Adrenal gland (tissue), 5 donors: ENCODE measurements around the gene METTL27.

Source experiments
- POLR2A ChIP-seq, 2 donors: fragments of 450-650 bp; IDR thresholded peaks; one replicate each; pipeline ENCODE4 v1.6.1; 2017; ENCODE audit warnings: antibody characterized with exemption in 2 of 2, mild to moderate bottlenecking in 2 of 2, moderate library complexity in 1 of 2
- TF ChIP-seq, protein P1 (sequence below), 6 experiments: fragments of 450-650 bp in 4 of 6; fragments of 200-600 bp in 2 of 6; sonication (generic) in 1 of 6; IDR thresholded peaks; 1 replicate in 5 of 6; 2 replicates in 1 of 6; pipeline versions ENCODE4 v1.5.1 to v1.8.0; 2016 to 2021; ENCODE audit warnings: antibody characterized with exemption in 6 of 6, mild to moderate bottlenecking in 2 of 6, moderate library complexity in 1 of 6
- donor health status: DM: no; HTN: no; CAD: no.

DNA sequence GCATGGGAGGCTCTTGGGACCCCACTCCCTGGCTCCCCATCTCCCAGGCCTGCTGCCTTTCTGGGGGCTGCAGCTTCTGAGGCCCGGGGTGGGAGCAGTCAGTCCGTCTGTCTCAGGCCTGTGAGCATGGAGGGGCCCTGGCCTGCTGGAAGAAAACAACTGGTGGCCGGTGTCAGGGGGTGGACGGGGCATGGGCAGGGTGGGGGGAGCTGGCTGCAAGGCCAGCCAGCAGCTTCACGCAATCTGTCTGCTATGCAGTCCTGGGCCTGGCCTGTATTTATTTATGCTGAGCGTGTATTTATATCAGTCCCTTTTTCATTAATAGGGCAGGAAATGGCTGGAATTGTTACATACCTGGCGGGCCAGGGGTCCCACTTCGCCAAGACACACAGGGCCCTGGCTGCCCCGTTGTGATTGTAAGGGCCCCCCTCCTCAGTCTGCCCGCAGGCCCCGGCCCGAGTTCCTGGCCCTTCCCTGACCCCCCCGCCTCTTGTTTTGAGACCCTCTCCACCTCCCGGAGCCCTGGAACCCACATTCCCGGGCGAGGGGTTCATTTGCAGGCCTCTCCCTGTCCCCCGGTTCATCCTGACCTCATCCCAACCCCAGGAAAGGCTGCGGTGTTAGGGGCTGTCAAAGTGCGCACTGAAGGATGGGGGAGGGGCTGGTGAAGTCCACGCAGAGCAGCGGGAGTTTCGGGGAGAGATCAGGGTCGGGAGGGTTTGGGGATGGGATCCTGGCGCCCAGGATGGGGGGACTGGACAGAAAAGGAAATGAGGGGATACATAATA lies 26.9 kb upstream of the METTL27 start:
- TF ChIP-seq, protein P1, sequence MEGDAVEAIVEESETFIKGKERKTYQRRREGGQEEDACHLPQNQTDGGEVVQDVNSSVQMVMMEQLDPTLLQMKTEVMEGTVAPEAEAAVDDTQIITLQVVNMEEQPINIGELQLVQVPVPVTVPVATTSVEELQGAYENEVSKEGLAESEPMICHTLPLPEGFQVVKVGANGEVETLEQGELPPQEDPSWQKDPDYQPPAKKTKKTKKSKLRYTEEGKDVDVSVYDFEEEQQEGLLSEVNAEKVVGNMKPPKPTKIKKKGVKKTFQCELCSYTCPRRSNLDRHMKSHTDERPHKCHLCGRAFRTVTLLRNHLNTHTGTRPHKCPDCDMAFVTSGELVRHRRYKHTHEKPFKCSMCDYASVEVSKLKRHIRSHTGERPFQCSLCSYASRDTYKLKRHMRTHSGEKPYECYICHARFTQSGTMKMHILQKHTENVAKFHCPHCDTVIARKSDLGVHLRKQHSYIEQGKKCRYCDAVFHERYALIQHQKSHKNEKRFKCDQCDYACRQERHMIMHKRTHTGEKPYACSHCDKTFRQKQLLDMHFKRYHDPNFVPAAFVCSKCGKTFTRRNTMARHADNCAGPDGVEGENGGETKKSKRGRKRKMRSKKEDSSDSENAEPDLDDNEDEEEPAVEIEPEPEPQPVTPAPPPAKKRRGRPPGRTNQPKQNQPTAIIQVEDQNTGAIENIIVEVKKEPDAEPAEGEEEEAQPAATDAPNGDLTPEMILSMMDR (IDR thresholded peaks at IDR 0.05) = no peak
- no peak for TF ChIP-seq POLR2A (IDR thresholded peaks at IDR 0.05)
